K562 (cell line): ENCODE results near the gene SLC34A3. TPM values are rescaled to one million over a fixed set of nuclear protein-coding genes. Genes with fewer than 3 reads are reported as not detected.

Experiments used
- CBX8 ChIP-seq: fragments of 200-600 bp; sonication (generic); IDR thresholded peaks from 2 replicates; pipeline ENCODE4 v1.6.1; 2012; ENCODE audit warnings: borderline replicate concordance, mixed run types, low read depth, mild to moderate bottlenecking, moderate library complexity, mixed read lengths, low read length, control low read depth, inconsistent platforms; ENCODE audit not compliant: poor library complexity, severe bottlenecking; ENCODE audit errors: extremely low read depth
- CTBP1 ChIP-seq: fragments of 450-650 bp; IDR thresholded peaks from 2 replicates; pipeline ENCODE4 v1.6.1; 2016; ENCODE audit warnings: borderline replicate concordance
- ELF1 ChIP-seq: fragments of 200-800 bp; sonication (Bioruptor generic); IDR thresholded peaks from 2 replicates; pipeline ENCODE4 v1.6.1; 2016; ENCODE audit warnings: missing genetic modification characterization, missing compliant biosample characterization
- MAZ ChIP-seq, 2 experiments: fragments of 450-650 bp in 1 of 2; sonication (generic) in 1 of 2; formaldehyde crosslinking; IDR thresholded peaks in 1 of 2; conservative IDR thresholded peaks in 1 of 2; 2 replicates each; pipeline versions ENCODE4 v1.4.0 to v1.5.0; 2020; ENCODE audit warnings: mild to moderate bottlenecking in 1 of 2, missing genetic modification reagents in 1 of 2
- MCM5 ChIP-seq: fragments of 450-650 bp; IDR thresholded peaks from 2 replicates; pipeline ENCODE4 v1.6.1; 2016; ENCODE audit warnings: low read depth
- MYC ChIP-seq, 2 experiments: fragments of 250-450 bp in 1 of 2; sonication (Bioruptor Pico) in 1 of 2; IDR thresholded peaks; 2 replicates each; pipeline versions ENCODE4 v1.5.1 to v1.6.1; 2012 to 2021; ENCODE audit warnings: low read depth in 2 of 2, borderline replicate concordance in 1 of 2, improper control_type of control experiment in 1 of 2, low read length in 1 of 2, mild to moderate bottlenecking in 1 of 2, moderate library complexity in 1 of 2
- NBN ChIP-seq: fragments of 450-650 bp; IDR thresholded peaks from 2 replicates; pipeline ENCODE4 v1.6.1; 2016; ENCODE audit warnings: low read depth, mild to moderate bottlenecking
- NRF1 ChIP-seq, 2 experiments: fragments of 450-650 bp; IDR thresholded peaks in 1 of 2; conservative IDR thresholded peaks in 1 of 2; 2 replicates each; pipeline ENCODE4 v1.6.1; 2014; ENCODE audit warnings: mild to moderate bottlenecking in 2 of 2
- POLR2B ChIP-seq: fragments of 450-650 bp; IDR thresholded peaks from 2 replicates; pipeline ENCODE4 v1.6.1; 2018; ENCODE audit warnings: low read depth; ENCODE audit not compliant: partially characterized antibody
- RAD21 ChIP-seq, 2 experiments: fragments of 250-450 bp in 1 of 2; fragments of 450-650 bp in 1 of 2; sonication (Bioruptor Pico) in 1 of 2; formaldehyde crosslinking in 1 of 2; IDR thresholded peaks in 1 of 2; conservative IDR thresholded peaks in 1 of 2; 2 replicates each; pipeline versions ENCODE4 v1.4.0 to v1.8.0; 2020 to 2022; ENCODE audit warnings: mild to moderate bottlenecking in 2 of 2, moderate library complexity in 1 of 2
- REST ChIP-seq, 2 experiments: fragments of 450-650 bp; formaldehyde crosslinking in 1 of 2; IDR thresholded peaks; 2 replicates each; pipeline versions ENCODE4 v1.4.0 to v1.6.1; 2014 to 2020; ENCODE audit warnings: mild to moderate bottlenecking in 2 of 2, borderline replicate concordance in 1 of 2, low read depth in 1 of 2
- RFX1 ChIP-seq: fragments of 450-650 bp; IDR thresholded peaks from 2 replicates; pipeline ENCODE4 v1.6.1; 2016; ENCODE audit warnings: mild to moderate bottlenecking, moderate library complexity
- SUPT5H ChIP-seq: fragments of 450-650 bp; IDR thresholded peaks from 2 replicates; pipeline ENCODE4 v1.6.1; 2016
- ZNF232 ChIP-seq: sonication (generic); formaldehyde crosslinking; IDR thresholded peaks from 2 replicates; pipeline ENCODE4 v1.8.0; 2022; ENCODE audit warnings: mild to moderate bottlenecking, missing genetic modification reagents
- ZNF41 ChIP-seq: fragments of 250-450 bp; sonication (Bioruptor Pico); conservative IDR thresholded peaks from 2 replicates; pipeline ENCODE4 v1.4.0; 2020; ENCODE audit warnings: mild to moderate bottlenecking
- polyA plus RNA-seq, 8 experiments: library from polyadenylated mRNA; depleted of rRNA in 4 of 8; stranded (reverse) in 5 of 8; unstranded in 3 of 8; fragments of >200 nt; fragmentation: Nextera tagmentation in 2 of 8; fragmentation: Illumina TruSeq in 1 of 8; extraction: Ambion mirVana in 2 of 8; extraction: Trizol in 1 of 8; gene quantifications; 2 replicates each; pipeline versions ENCODE4 v1.2.1 to v1.2.3, GENCODE V29; 2011 to 2014; ENCODE audit warnings: inconsistent platforms in 1 of 8, missing spikeins in 1 of 8
- total RNA-seq, 7 experiments: library from RNA; depleted of rRNA in 6 of 7; stranded (reverse); fragments of >200 nt in 6 of 7; fragmentation: Illumina TruSeq in 2 of 7; extraction: Trizol in 2 of 7; gene quantifications; 2 replicates each; pipeline versions ENCODE4 v1.2.1 to v1.2.3, GENCODE V29; 2011 to 2021; ENCODE audit warnings: low replicate concordance in 1 of 7
- TF ChIP-seq, protein P1 (sequence below): sonication (generic); formaldehyde crosslinking; IDR thresholded peaks from 2 replicates; pipeline ENCODE4 v1.8.1; 2023; ENCODE audit warnings: mild to moderate bottlenecking, missing genetic modification reagents

Gene SLC34A3
- total and polyA plus RNA-seq, 9 of the 15 experiments (the other 6 are each of a cell fraction or from before 2014, with no cell fraction given), result not detected

- no peak for TF ChIP-seq ZNF41
- TF ChIP-seq REST (IDR thresholded peaks at IDR 0.05; ENCODE audit: borderline replicate concordance), result no peak
- TF ChIP-seq REST (CRISPR knock-in tag; IDR thresholded peaks at IDR 0.05; ENCODE audit: low read depth), result no peak
- peak; percentile 48 to 92; a peak in 2 of 4 replicates for TF ChIP-seq MAZ (CRISPR knock-in tag; conservative IDR thresholded peaks at IDR 0.05 in 1 of 2, IDR thresholded peaks at IDR 0.05 in 1 of 2)
- peak; percentile 37; the same call in 1 of the 2 replicates for TF ChIP-seq MYC (IDR thresholded peaks at IDR 0.05; ENCODE audit: low read depth, low read length)
- no peak for TF ChIP-seq MYC (CRISPR knock-in tag; IDR thresholded peaks at IDR 0.05; ENCODE audit: borderline replicate concordance, low read depth)
- TF ChIP-seq, protein P1, sequence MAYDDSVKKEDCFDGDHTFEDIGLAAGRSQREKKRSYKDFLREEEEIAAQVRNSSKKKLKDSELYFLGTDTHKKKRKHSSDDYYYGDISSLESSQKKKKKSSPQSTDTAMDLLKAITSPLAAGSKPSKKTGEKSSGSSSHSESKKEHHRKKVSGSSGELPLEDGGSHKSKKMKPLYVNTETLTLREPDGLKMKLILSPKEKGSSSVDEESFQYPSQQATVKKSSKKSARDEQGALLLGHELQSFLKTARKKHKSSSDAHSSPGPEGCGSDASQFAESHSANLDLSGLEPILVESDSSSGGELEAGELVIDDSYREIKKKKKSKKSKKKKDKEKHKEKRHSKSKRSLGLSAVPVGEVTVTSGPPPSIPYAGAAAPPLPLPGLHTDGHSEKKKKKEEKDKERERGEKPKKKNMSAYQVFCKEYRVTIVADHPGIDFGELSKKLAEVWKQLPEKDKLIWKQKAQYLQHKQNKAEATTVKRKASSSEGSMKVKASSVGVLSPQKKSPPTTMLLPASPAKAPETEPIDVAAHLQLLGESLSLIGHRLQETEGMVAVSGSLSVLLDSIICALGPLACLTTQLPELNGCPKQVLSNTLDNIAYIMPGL (CRISPR knock-in tag), result no peak
- TF ChIP-seq ZNF232 (CRISPR knock-in tag), result no peak
- TF ChIP-seq SUPT5H, result peak; percentile 62
- peak; percentile 58; the same call in 1 of the 2 replicates for TF ChIP-seq CTBP1
- no peak for TF ChIP-seq MCM5
- TF ChIP-seq RFX1, result no peak
- TF ChIP-seq RAD21 (CRISPR knock-in tag; conservative IDR thresholded peaks at IDR 0.05 in 1 of 2, IDR thresholded peaks at IDR 0.05 in 1 of 2), result no peak; a peak in 1 of 4 replicates
- TF ChIP-seq NBN, result no peak
- TF ChIP-seq CBX8, result no peak
- peak; percentile 58 to 59; a peak in 3 of 4 replicates for TF ChIP-seq NRF1 (conservative IDR thresholded peaks at IDR 0.05 in 1 of 2, IDR thresholded peaks at IDR 0.05 in 1 of 2)
- no peak for TF ChIP-seq ELF1 (tag)
- peak; percentile 66 for TF ChIP-seq POLR2B
These were observed 13.2 kb upstream of the SLC34A3 start (continued) for GRCh38 chr9:137217276-137218211.
